Ectodermal cell (in vitro differentiated cells): ENCODE data around the gene RPL31.

Source experiments
- H3K27ac ChIP-seq: 2 replicates; pipeline ENCODE4 v1.7.0; 2013; ENCODE audit warnings: mild to moderate bottlenecking, low read depth, low read length; ENCODE audit not compliant: insufficient read depth, poor library complexity, severe bottlenecking
- H3K27me3 ChIP-seq: 2 replicates; pipeline ENCODE4 v1.7.0; 2013; ENCODE audit warnings: mild to moderate bottlenecking, low read length; ENCODE audit not compliant: insufficient read depth, control insufficient read depth, poor library complexity, severe bottlenecking
- H3K36me3 ChIP-seq: one replicate; pipeline ENCODE4 v1.7.0; 2013; ENCODE audit warnings: low read length; ENCODE audit not compliant: control insufficient read depth, insufficient read depth
- H3K4me1 ChIP-seq: one replicate; pipeline ENCODE4 v1.7.0; 2013; ENCODE audit warnings: low read length; ENCODE audit not compliant: control insufficient read depth, insufficient read depth
- H3K4me3 ChIP-seq: 2 replicates; pipeline ENCODE4 v1.7.0; 2013; ENCODE audit warnings: low read depth, low read length, control low read depth; ENCODE audit not compliant: insufficient read depth
- H3K9me3 ChIP-seq: 2 replicates; pipeline ENCODE4 v1.7.0; 2013; ENCODE audit warnings: mild to moderate bottlenecking, low read length, moderate library complexity; ENCODE audit not compliant: control insufficient read depth
- WGBS, 2 experiments: methylation state at CpG; one replicate each; pipeline ENCODE4 v1.1.7; 2013; ENCODE audit warnings: missing lambda C conversion rate in 2 of 2; 5-methylcytosine and 5-hydroxymethylcytosine counted together

The RPL31 gene

GRCh38 chr2:101023327-101024107 is 21.4 kb downstream of the RPL31 start:
- H3K9me3 ChIP-seq: no peaks in the 10 kb centered on the region
- H3K4me1 ChIP-seq: no peaks in the 10 kb centered on the region
- no peak overlapping the region for H3K4me3 ChIP-seq
- no peak overlapping the region for H3K27ac ChIP-seq
- H3K36me3 ChIP-seq: peaks cover 11% of the 10 kb centered on the region
- H3K27me3 ChIP-seq: no peaks in the 10 kb centered on the region
- 91 to 93% methylated on average over 6 of the region's 6 CpGs for WGBS, 2 experiments

- WGBS, 2 experiments: 92 to 93% methylated on average over 6 of the region's 6 CpGs
- Histone ChIP-seq H3K36me3 (peaks cover 9% of the 10 kb centered on the region), H3K4me1 (no peaks in the 10 kb centered on the region), H3K9me3 (no peaks in the 10 kb centered on the region), H3K4me3 (no peak overlapping the region), H3K27me3 (no peaks in the 10 kb centered on the region), H3K27ac (no peak overlapping the region)
Observed at GRCh38 chr2:101025561-101025960, 23.5 kb downstream of the RPL31 start.

- no peak overlapping the region for H3K27ac ChIP-seq
Observed at GRCh38 chr2:101026253-101026701, 24.2 kb downstream of the RPL31 start.

GRCh38 chr2:101026923-101027469 is 24.9 kb downstream of the RPL31 start:
- 91 to 92% methylated on average over 15 of the region's 15 CpGs for WGBS, 2 experiments
- no peak overlapping the region for H3K27ac ChIP-seq
- no peaks in the 10 kb centered on the region for H3K4me1 ChIP-seq
- no peak overlapping the region for H3K4me3 ChIP-seq
- peaks cover 4% of the 10 kb centered on the region for H3K36me3 ChIP-seq
- H3K9me3 ChIP-seq: no peaks in the 10 kb centered on the region
- no peaks in the 10 kb centered on the region for H3K27me3 ChIP-seq

More at GRCh38 chr2:101026253-101026701, 24.2 kb downstream of the RPL31 start:
- H3K4me3 ChIP-seq: no peak overlapping the region
- no peaks in the 10 kb centered on the region for H3K4me1 ChIP-seq
- 44 to 57% methylated on average over 9 of the region's 9 CpGs for WGBS, 2 experiments
- H3K36me3 ChIP-seq: peaks cover 4% of the 10 kb centered on the region
- no peaks in the 10 kb centered on the region for H3K9me3 ChIP-seq
- no peaks in the 10 kb centered on the region for H3K27me3 ChIP-seq

- Histone ChIP-seq H3K27me3 (no peaks in the 10 kb centered on the region), H3K36me3 (peaks cover 4% of the 10 kb centered on the region), H3K4me3 (no peak overlapping the region), H3K9me3 (no peaks in the 10 kb centered on the region), H3K27ac (no peak overlapping the region), H3K4me1 (no peaks in the 10 kb centered on the region)
- 96 to 97% methylated on average over 8 of the region's 8 CpGs for WGBS, 2 experiments
Observed at GRCh38 chr2:101027852-101028251, 25.8 kb downstream of the RPL31 start.

- no peaks in the 10 kb centered on the region for H3K27me3 ChIP-seq
- H3K4me3 ChIP-seq: no peak overlapping the region
- no peak overlapping the region for H3K27ac ChIP-seq
- no peaks in the 10 kb centered on the region for H3K36me3 ChIP-seq
- no peaks in the 10 kb centered on the region for H3K9me3 ChIP-seq
- 94 to 97% methylated on average over 10 of the region's 10 CpGs for WGBS, 2 experiments
- H3K4me1 ChIP-seq: no peaks in the 10 kb centered on the region
Observed at GRCh38 chr2:101030866-101031554, 28.9 kb downstream of the RPL31 start.

GRCh38 chr2:101032084-101032776 is 30.1 kb downstream of the RPL31 start:
- Histone ChIP-seq H3K4me1 (no peaks in the 10 kb centered on the region), H3K9me3 (no peaks in the 10 kb centered on the region), H3K36me3 (no peaks in the 10 kb centered on the region), H3K27me3 (no peaks in the 10 kb centered on the region), H3K27ac (no peak overlapping the region), H3K4me3 (no peak overlapping the region)
- 94% methylated on average over 15 of the region's 15 CpGs for WGBS, 2 experiments

GRCh38 chr2:101036562-101036961 is 34.5 kb downstream of the RPL31 start:
- no peaks in the 10 kb centered on the region for H3K9me3 ChIP-seq
- H3K4me3 ChIP-seq: no peak overlapping the region
- no peaks in the 10 kb centered on the region for H3K27me3 ChIP-seq
- H3K27ac ChIP-seq: no peak overlapping the region
- no peaks in the 10 kb centered on the region for H3K36me3 ChIP-seq
- H3K4me1 ChIP-seq: no peaks in the 10 kb centered on the region
- 82 to 93% methylated on average over 2 of the region's 2 CpGs for WGBS, 2 experiments

- WGBS, 2 experiments: 94 to 96% methylated on average over 19 of the region's 19 CpGs
- Histone ChIP-seq H3K36me3 (no peaks in the 10 kb centered on the region), H3K9me3 (no peaks in the 10 kb centered on the region), H3K4me1 (no peaks in the 10 kb centered on the region), H3K27me3 (no peaks in the 10 kb centered on the region), H3K4me3 (no peak overlapping the region), H3K27ac (no peak overlapping the region)
Observed at GRCh38 chr2:101037161-101037755, 35.2 kb downstream of the RPL31 start.
